Keratinocyte (primary cell): ENCODE data around the gene SORBS2. TPM values are rescaled to one million over a fixed set of nuclear protein-coding genes. Genes with fewer than 3 reads are reported as not detected.
A peak's percentile ranks its signal among the peaks of the same experiment; 100 is the strongest.

Source experiments
- DNase-seq: peaks from one replicate; pipeline ENCODE4 v3.0.0-alpha.2; 2011; ENCODE audit warnings: low read depth, missing footprints, low spot score
- FAIRE-seq: peaks from 2 replicates; lab custom pipeline; 2011; peaks lifted over from hg19 to GRCh38; lab: Jason Lieb, UNC
- H2AFZ ChIP-seq: 2 replicates; pipeline ENCODE4 v1.6.0; 2012; ENCODE audit warnings: low read length, control low read depth, inconsistent platforms; ENCODE audit not compliant: control insufficient read depth
- H3K27ac ChIP-seq: 2 replicates; pipeline ENCODE4 v1.5.1; 2011; ENCODE audit warnings: low read length; ENCODE audit not compliant: control insufficient read depth, insufficient read depth
- H3K27me3 ChIP-seq: 3 replicates; pipeline ENCODE4 v1.6.0; 2011; ENCODE audit warnings: low read length; ENCODE audit not compliant: control insufficient read depth, insufficient read depth; ENCODE audit errors: extremely low read depth
- H3K36me3 ChIP-seq, 2 experiments: 2 replicates in 1 of 2; 3 replicates in 1 of 2; pipeline ENCODE4 v1.5.1; 2011; ENCODE audit warnings: low read length in 2 of 2, mild to moderate bottlenecking in 1 of 2; ENCODE audit not compliant: control insufficient read depth in 2 of 2, insufficient read depth in 2 of 2; ENCODE audit errors: extremely low read depth in 1 of 2
- H3K4me1 ChIP-seq: 3 replicates; pipeline ENCODE4 v1.5.1; 2011; ENCODE audit warnings: low read length; ENCODE audit not compliant: control insufficient read depth, insufficient read depth; ENCODE audit errors: extremely low read depth
- H3K4me2 ChIP-seq: 3 replicates; pipeline ENCODE4 v1.6.0; 2011; ENCODE audit warnings: low read depth, low read length; ENCODE audit not compliant: control insufficient read depth, insufficient read depth; ENCODE audit errors: extremely low read depth
- H3K4me3 ChIP-seq, 3 experiments: fragments of 200-600 bp in 1 of 3; sonication (generic) in 1 of 3; 2 replicates in 2 of 3; 3 replicates in 1 of 3; pipeline ENCODE4 v1.5.1; 2011 to 2016; ENCODE audit warnings: low read length in 3 of 3, mild to moderate bottlenecking in 3 of 3, control low read depth in 2 of 3, inconsistent platforms in 1 of 3, low read depth in 1 of 3, mixed read lengths in 1 of 3, mixed run types in 1 of 3, moderate library complexity in 1 of 3; ENCODE audit not compliant: control insufficient read depth in 2 of 3, insufficient read depth in 2 of 3; ENCODE audit errors: extremely low read depth in 1 of 3
- H3K79me2 ChIP-seq: 2 replicates; pipeline ENCODE4 v1.6.0; 2012; ENCODE audit warnings: low read length; ENCODE audit not compliant: control insufficient read depth, insufficient read depth
- H3K9ac ChIP-seq: 3 replicates; pipeline ENCODE4 v1.6.0; 2011; ENCODE audit warnings: low read length; ENCODE audit not compliant: control insufficient read depth, insufficient read depth; ENCODE audit errors: extremely low read depth
- H3K9me1 ChIP-seq: 3 replicates; pipeline ENCODE4 v1.6.0; 2011; ENCODE audit warnings: low read length; ENCODE audit not compliant: control insufficient read depth, insufficient read depth; ENCODE audit errors: extremely low read depth
- H3K9me3 ChIP-seq: 2 replicates; pipeline ENCODE4 v1.5.1; 2012; ENCODE audit warnings: low read depth, low read length; ENCODE audit not compliant: control insufficient read depth
- H4K20me1 ChIP-seq: 3 replicates; pipeline ENCODE4 v1.6.0; 2011; ENCODE audit warnings: low read length; ENCODE audit not compliant: control insufficient read depth, insufficient read depth; ENCODE audit errors: extremely low read depth
- CTCF ChIP-seq, 3 experiments: IDR thresholded peaks in 1 of 3; conservative IDR thresholded peaks in 1 of 3; optimal IDR thresholded peaks in 1 of 3; 2 replicates in 2 of 3; 3 replicates in 1 of 3; pipeline versions ENCODE3 to v1.5.1; 2011; ENCODE audit warnings: low read length in 3 of 3, mild to moderate bottlenecking in 3 of 3, moderate library complexity in 2 of 3, control low read depth in 1 of 3, inconsistent platforms in 1 of 3; ENCODE audit not compliant: insufficient read depth in 2 of 3; ENCODE audit errors: extremely low read depth in 1 of 3
- EZH2 ChIP-seq: IDR thresholded peaks from one replicate; pipeline ENCODE4 v1.6.1; 2012; ENCODE audit warnings: inconsistent platforms, mild to moderate bottlenecking, low read length, moderate library complexity
- dilution Hi-C: fragments of 300-500 bp; cut with MboI; formaldehyde crosslinking; loops from one replicate; pipeline ENCODE4 v1.7.0; 2020; ENCODE audit warnings: low sequenced_read_pairs; ENCODE audit not compliant: extremely low pct_ligation_motif_present
- polyA plus RNA-seq, 5 experiments: library from polyadenylated mRNA; depleted of rRNA in 3 of 5; stranded (reverse) in 3 of 5; stranded (forward) in 1 of 5; unstranded in 1 of 5; fragments of >200 nt; gene quantifications; 1 replicate in 1 of 5; 2 replicates in 3 of 5; 3 replicates in 1 of 5; pipeline versions ENCODE4 v1.2.1 to v1.2.3, GENCODE V29; 2011 to 2012; ENCODE audit warnings: missing spikeins in 2 of 5, low read depth in 1 of 5, low replicate concordance in 1 of 5

SORBS2 gene
- polyA plus RNA-seq, 1 donor (not counting 4 experiments of a cell fraction or from before 2014, with no cell fraction given), result 0.14 TPM

- Histone ChIP-seq H3K4me3 (no peak overlapping the region), H3K4me1 (peaks cover 6% of the 10 kb centered on the region), H3K9ac (no peak overlapping the region), H3K9me1 (no peaks in the 10 kb centered on the region), H3K36me3 (no peaks in the 10 kb centered on the region), H3K27me3 (no peaks in the 10 kb centered on the region), H3K79me2 (no peaks in the 10 kb centered on the region), H3K9me3 (no peaks in the 10 kb centered on the region), H2AFZ (no peak overlapping the region), H3K27ac (no peak overlapping the region), H4K20me1 (no peaks in the 10 kb centered on the region), H3K4me2 (peak overlapping the region; percentile 50)
- DNase-seq, result no peak
- no peak for FAIRE-seq
- TF ChIP-seq CTCF (optimal IDR thresholded peaks at IDR 0.05 in 1 of 3, IDR thresholded peaks at IDR 0.05 in 1 of 3, conservative IDR thresholded peaks at IDR 0.05 in 1 of 3; ENCODE audit: extremely low read depth in 1 of 3, insufficient read depth in 2 of 3, low read length in 3 of 3) (no peak), EZH2 (no peak)
- dilution Hi-C loops, result no loop called here
These were observed 50.4 kb downstream of the SORBS2 start for GRCh38 chr4:185761352-185762235.

GRCh38 chr4:185758807-185759206, 53.2 kb downstream of the SORBS2 start:
- H3K27me3 ChIP-seq, result no peaks in the 10 kb centered on the region
- TF ChIP-seq CTCF (optimal IDR thresholded peaks at IDR 0.05 in 1 of 3, IDR thresholded peaks at IDR 0.05 in 1 of 3, conservative IDR thresholded peaks at IDR 0.05 in 1 of 3; ENCODE audit: extremely low read depth in 1 of 3, insufficient read depth in 2 of 3, low read length in 3 of 3) (no peak), EZH2 (no peak)
- H3K27ac ChIP-seq, result no peak overlapping the region
- peaks cover 6% of the 10 kb centered on the region for H3K4me1 ChIP-seq
- no peak overlapping the region for H2AFZ ChIP-seq
- H3K9me1 ChIP-seq, result no peaks in the 10 kb centered on the region
- no peaks in the 10 kb centered on the region for H3K36me3 ChIP-seq
- DNase-seq (no peak), FAIRE-seq (no peak)
- dilution Hi-C loops, result no loop called here
- H3K79me2 ChIP-seq, result no peaks in the 10 kb centered on the region
- H3K4me3 ChIP-seq, result no peak overlapping the region
- H3K9ac ChIP-seq, result no peak overlapping the region
- no peaks in the 10 kb centered on the region for H4K20me1 ChIP-seq
- H3K9me3 ChIP-seq, result no peaks in the 10 kb centered on the region
- no peak overlapping the region for H3K4me2 ChIP-seq
